Breast epithelium (tissue), 4 donors: Measurements from ENCODE around the gene YES1. TPM values are rescaled to one million over a fixed set of nuclear protein-coding genes. Genes with fewer than 3 reads are reported as not detected.
A peak's percentile ranks its signal among the peaks of the same experiment; 100 is the strongest.

Source experiments
- DNase-seq, 2 donors: peaks; one replicate each; pipeline ENCODE4 v3.0.0-alpha.2; 2019; ENCODE audit warnings: low spot score in 2 of 2
- H3K27ac ChIP-seq, 2 donors: fragments of 200-600 bp; sonication (generic) in 1 of 2; one replicate each; pipeline ENCODE4 v1.5.1; 2016 to 2019; ENCODE audit warnings: mild to moderate bottlenecking in 1 of 2
- H3K27me3 ChIP-seq, 2 donors: fragments of 200-600 bp; sonication (generic) in 1 of 2; one replicate each; pipeline versions ENCODE4 v1.5.1 to v1.6.0; 2017 to 2019; ENCODE audit warnings: control low read depth in 1 of 2, mild to moderate bottlenecking in 1 of 2
- H3K36me3 ChIP-seq: fragments of 200-600 bp; one replicate; pipeline ENCODE4 v1.5.1; 2019
- H3K4me1 ChIP-seq, 2 donors: fragments of 200-600 bp; sonication (generic); one replicate each; pipeline ENCODE4 v1.5.1; 2016 to 2019; ENCODE audit warnings: control low read depth in 1 of 2
- H3K4me3 ChIP-seq, 3 donors: fragments of 200-600 bp; sonication (generic); 1 replicate in 2 of 3; 2 replicates in 1 of 3; pipeline ENCODE4 v1.5.1; 2016 to 2019; ENCODE audit warnings: mild to moderate bottlenecking in 3 of 3, moderate library complexity in 2 of 3
- H3K9me3 ChIP-seq, 2 donors: fragments of 200-600 bp; sonication (generic) in 1 of 2; one replicate each; pipeline ENCODE4 v1.5.1; 2016 to 2019; ENCODE audit warnings: control low read depth in 1 of 2
- CTCF ChIP-seq, 3 donors: fragments of 450-650 bp; IDR thresholded peaks; one replicate each; pipeline ENCODE4 v1.5.1; 2016 to 2017; ENCODE audit warnings: antibody characterized with exemption in 3 of 3, mild to moderate bottlenecking in 3 of 3, moderate library complexity in 3 of 3
- POLR2A ChIP-seq: fragments of 450-650 bp; IDR thresholded peaks from one replicate; pipeline ENCODE4 v1.6.1; 2016; ENCODE audit warnings: antibody characterized with exemption, mild to moderate bottlenecking, moderate library complexity
- POLR2AphosphoS5 ChIP-seq, 3 donors: sonication (generic); formaldehyde crosslinking; IDR thresholded peaks; one replicate each; pipeline ENCODE4 v1.6.1; 2017; ENCODE audit warnings: antibody characterized with exemption in 3 of 3
- intact Hi-C: fragments of 100-400 bp; cut with DNase I; formaldehyde crosslinking; loops from one replicate; pipeline ENCODE4 v1.15.1; 2023; ENCODE audit warnings: low total_unique reads
- total RNA-seq, 3 donors: library from RNA; depleted of rRNA; stranded (reverse); fragments of >200 nt; gene quantifications; one replicate each; pipeline ENCODE4 v1.1.0, GENCODE V29; 2016

The YES1 gene
- total RNA-seq, 3 donors from 2014 or later: 108 to 150 (median 136) TPM

- DNase-seq: no peak
- intact Hi-C loops: no loop called here
Measured at GRCh38 chr18:808502-808901, 3.5 kb downstream of the YES1 start.

GRCh38 chr18:808086-808485, 4.0 kb downstream of the YES1 start:
- H3K36me3 ChIP-seq: no peaks in the 10 kb centered on the region
- no peaks in the 10 kb centered on the region for H3K27me3 ChIP-seq
- intact Hi-C loops: no loop called here
- peak overlapping the region in 1 of 2 donors; percentile 25 for H3K27ac ChIP-seq
- peaks cover 0 to 19% of the 10 kb centered on the region in 2 donors for H3K4me1 ChIP-seq
- TF ChIP-seq POLR2AphosphoS5 (IDR thresholded peaks at IDR 0.05): no peak
- no peak for TF ChIP-seq CTCF (IDR thresholded peaks at IDR 0.05)
- TF ChIP-seq POLR2A: no peak
- H3K9me3 ChIP-seq: no peaks in the 10 kb centered on the region
- no peak for DNase-seq
- H3K4me3 ChIP-seq: no peak overlapping the region

More at GRCh38 chr18:808502-808901, 3.5 kb downstream of the YES1 start:
- Histone ChIP-seq H3K36me3 (no peaks in the 10 kb centered on the region), H3K27ac (peak overlapping the region in 1 of 2 donors; percentile 25), H3K9me3 (no peaks in the 10 kb centered on the region), H3K27me3 (no peaks in the 10 kb centered on the region), H3K4me1 (peaks cover 0 to 19% of the 10 kb centered on the region in 2 donors), H3K4me3 (no peak overlapping the region)
- TF ChIP-seq CTCF (IDR thresholded peaks at IDR 0.05): no peak
- TF ChIP-seq POLR2AphosphoS5 (IDR thresholded peaks at IDR 0.05): no peak
- no peak for TF ChIP-seq POLR2A

GRCh38 chr18:805755-806110, 6.3 kb downstream of the YES1 start:
- H3K4me3 ChIP-seq: peak overlapping the region in 1 of 3 donors; percentile 15
- H3K27ac ChIP-seq: no peak overlapping the region
- no peaks in the 10 kb centered on the region for H3K27me3 ChIP-seq
- intact Hi-C loops: no loop called here
- H3K36me3 ChIP-seq: no peaks in the 10 kb centered on the region
- H3K9me3 ChIP-seq: no peaks in the 10 kb centered on the region
- peaks cover 0 to 17% of the 10 kb centered on the region in 2 donors for H3K4me1 ChIP-seq
- TF ChIP-seq CTCF (IDR thresholded peaks at IDR 0.05) (no peak), POLR2A (no peak), POLR2AphosphoS5 (IDR thresholded peaks at IDR 0.05) (no peak)
- no peak for DNase-seq

GRCh38 chr18:805008-805754, 6.9 kb downstream of the YES1 start:
- no peak for DNase-seq
- H3K4me1 ChIP-seq: peaks cover 0 to 14% of the 10 kb centered on the region in 2 donors
- no peaks in the 10 kb centered on the region for H3K27me3 ChIP-seq
- intact Hi-C loops: no loop called here
- TF ChIP-seq POLR2A: no peak
- no peak for TF ChIP-seq CTCF (IDR thresholded peaks at IDR 0.05)
- no peaks in the 10 kb centered on the region for H3K9me3 ChIP-seq
- H3K36me3 ChIP-seq: no peaks in the 10 kb centered on the region
- peak overlapping the region in 1 of 3 donors; percentile 15 for H3K4me3 ChIP-seq
- no peak overlapping the region for H3K27ac ChIP-seq

GRCh38 chr18:801137-801536, 10.9 kb downstream of the YES1 start:
- Histone ChIP-seq H3K27me3 (no peaks in the 10 kb centered on the region), H3K9me3 (no peaks in the 10 kb centered on the region), H3K27ac (no peak overlapping the region), H3K36me3 (no peaks in the 10 kb centered on the region), H3K4me1 (peaks cover 0 to 3% of the 10 kb centered on the region in 2 donors), H3K4me3 (no peak overlapping the region)
- intact Hi-C loops: no loop called here
- DNase-seq: no peak
- TF ChIP-seq CTCF (IDR thresholded peaks at IDR 0.05): no peak
- TF ChIP-seq POLR2AphosphoS5 (IDR thresholded peaks at IDR 0.05): no peak
- no peak for TF ChIP-seq POLR2A
